HG03045 (cell line): ENCODE measurements around the gene CHKB.
"Not testable (repeated sequence)": the region's sequence is repeated elsewhere in the genome, so short reads cannot be mapped to it uniquely, and the experiment has no call there.

Experiments
- ATAC-seq: cut with Tn5 transposase; IDR thresholded peaks from one replicate; pipeline ENCODE4 v1.9.1; 2021; ENCODE audit warnings: mild to moderate bottlenecking, moderate library complexity; ENCODE audit not compliant: unreplicated experiment

Gene CHKB, protein sequence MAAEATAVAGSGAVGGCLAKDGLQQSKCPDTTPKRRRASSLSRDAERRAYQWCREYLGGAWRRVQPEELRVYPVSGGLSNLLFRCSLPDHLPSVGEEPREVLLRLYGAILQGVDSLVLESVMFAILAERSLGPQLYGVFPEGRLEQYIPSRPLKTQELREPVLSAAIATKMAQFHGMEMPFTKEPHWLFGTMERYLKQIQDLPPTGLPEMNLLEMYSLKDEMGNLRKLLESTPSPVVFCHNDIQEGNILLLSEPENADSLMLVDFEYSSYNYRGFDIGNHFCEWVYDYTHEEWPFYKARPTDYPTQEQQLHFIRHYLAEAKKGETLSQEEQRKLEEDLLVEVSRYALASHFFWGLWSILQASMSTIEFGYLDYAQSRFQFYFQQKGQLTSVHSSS

DNA sequence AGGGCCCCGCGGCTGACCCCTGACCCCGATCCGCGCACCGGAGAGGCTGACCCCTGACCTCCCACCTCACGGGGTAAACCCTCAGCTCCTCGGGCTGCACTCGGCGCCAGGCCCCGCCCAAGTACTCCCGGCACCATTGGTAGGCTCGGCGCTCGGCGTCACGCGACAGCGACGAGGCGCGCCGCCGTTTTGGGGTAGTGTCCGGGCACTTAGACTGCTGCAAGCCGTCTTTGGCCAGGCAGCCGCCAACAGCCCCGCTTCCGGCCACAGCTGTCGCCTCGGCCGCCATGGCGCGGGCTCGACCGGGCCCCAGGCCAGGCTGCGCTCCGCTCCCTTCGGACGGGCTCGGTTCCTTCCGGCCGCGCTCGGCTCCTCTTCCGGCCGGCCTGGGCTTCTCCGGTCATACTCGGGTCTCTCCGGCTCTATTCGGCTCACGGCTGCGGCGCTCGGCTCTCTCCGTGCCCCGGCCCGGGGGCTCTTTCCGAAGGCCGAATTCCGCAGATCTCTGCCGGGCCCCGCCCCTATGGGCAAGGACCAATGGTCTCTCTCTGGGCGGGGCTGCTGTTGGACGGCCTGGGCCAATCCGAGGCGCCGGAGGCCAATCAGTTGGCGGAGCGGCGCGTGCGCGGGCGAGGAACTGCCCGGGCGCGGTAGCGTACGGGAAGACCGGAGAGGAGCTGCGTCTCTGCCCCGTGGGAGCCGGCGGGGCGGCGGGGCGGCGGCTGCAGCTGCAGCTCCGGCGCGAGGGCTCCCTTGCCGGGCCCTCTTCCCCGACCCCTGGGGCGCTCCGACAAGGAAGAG lies at the start of gene CHKB:
CHKB (minus strand) TSS at position 357 of the 801 bp plus-strand sequence; CDS start at position 289, 68 bp downstream.
- peak; percentile 89 for ATAC-seq

DNA sequence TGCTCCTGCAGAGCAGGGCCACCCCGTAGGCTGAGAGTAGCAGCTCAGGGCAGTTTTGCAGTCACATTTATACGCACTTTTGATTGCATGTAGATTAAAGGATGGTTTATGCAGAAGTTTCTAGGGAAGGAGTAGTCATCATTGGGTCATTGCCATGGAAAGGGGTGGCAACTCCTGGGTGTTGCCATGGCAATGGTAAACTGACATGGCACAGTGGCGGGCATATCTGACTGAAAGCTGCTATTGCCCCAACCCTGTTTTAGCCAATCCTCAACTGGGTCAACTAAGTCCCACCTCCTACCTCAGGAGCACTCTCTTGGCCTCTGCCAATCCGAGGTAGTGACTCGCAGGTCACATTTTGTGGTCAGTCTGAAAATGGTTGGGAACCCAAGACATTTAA lies 47.7 kb upstream of the CHKB start:
- no peak for ATAC-seq

DNA sequence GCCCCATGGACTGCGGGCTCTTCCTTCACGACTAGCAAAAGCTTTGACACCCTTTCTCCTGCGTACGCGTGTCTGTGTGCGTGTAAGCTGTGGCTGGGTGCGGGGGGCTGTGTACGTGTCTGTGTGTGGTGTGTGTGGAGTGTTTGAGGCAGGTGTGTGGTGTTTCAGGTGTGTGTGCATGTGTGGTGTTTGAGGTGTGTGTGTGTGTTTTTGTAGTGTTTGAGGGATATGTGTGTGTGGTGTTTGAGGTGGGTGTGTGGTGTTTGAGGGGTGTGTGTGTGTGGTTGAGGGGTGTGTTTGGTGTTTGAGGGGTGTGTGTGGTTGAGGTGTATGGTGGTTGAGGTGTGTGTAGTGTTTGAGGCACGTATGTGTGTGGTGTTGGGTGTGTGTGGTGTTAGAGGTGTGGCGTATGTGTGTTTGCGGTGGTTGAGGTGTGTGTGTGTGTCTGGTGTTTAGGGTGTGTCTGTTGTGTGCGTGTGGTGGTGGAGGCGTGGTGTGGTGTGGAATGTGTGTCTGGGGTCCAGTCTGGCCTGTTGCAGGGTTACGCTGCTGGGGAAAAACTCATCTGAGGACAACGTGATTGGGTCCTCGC lies 46.0 kb upstream of the CHKB start:
- no peak for ATAC-seq

DNA sequence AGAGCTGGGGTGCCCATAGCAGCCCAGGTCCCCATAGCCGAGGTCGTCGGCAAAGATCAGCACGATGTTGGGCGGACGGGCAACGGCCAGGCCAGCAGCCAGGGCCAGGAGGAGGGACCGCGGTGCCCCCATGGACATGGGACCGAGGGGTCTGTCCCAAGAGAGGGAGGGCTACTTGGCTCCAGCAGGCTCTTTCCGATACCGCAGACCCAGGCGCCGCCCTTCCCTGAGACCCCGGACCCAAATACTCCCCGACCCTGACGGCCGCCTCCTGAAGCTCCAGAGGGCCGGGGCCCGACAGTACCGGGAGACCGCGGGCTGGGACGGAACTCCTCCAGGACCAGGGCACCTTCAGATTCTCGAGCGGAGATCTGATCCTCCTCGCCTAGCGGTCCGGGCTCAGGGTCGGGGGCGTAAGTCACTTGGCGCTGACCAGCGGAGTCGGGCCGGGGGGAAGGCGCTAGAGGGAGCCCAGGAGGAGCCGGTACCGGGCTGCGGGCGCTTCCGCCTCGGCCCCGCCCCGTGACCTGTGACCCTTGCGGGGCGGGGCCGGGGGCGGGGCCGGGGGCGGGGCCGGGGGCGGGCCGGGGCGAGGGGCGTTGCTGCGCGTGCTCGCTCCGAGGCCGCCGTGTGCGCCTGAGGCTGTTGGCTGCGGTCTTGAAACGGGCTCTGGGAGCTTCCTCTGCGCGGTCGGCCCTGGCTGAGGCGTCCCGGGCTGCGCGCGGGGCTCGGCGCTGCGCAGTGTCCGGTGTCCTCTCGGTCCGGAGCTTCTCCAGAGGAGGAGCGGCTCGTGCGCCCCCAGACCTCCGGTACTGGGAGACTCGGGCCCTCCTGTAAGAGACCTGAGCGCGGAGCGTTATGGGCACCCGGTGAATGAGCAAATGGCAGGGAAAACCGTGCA lies 45.2 kb upstream of the CHKB start, which contains the start of gene ARSA:
ARSA (minus strand) TSS at position 511 of the 901 bp plus-strand sequence; CDS start at position 138, 373 bp downstream.
- ATAC-seq = peak; percentile 68

DNA sequence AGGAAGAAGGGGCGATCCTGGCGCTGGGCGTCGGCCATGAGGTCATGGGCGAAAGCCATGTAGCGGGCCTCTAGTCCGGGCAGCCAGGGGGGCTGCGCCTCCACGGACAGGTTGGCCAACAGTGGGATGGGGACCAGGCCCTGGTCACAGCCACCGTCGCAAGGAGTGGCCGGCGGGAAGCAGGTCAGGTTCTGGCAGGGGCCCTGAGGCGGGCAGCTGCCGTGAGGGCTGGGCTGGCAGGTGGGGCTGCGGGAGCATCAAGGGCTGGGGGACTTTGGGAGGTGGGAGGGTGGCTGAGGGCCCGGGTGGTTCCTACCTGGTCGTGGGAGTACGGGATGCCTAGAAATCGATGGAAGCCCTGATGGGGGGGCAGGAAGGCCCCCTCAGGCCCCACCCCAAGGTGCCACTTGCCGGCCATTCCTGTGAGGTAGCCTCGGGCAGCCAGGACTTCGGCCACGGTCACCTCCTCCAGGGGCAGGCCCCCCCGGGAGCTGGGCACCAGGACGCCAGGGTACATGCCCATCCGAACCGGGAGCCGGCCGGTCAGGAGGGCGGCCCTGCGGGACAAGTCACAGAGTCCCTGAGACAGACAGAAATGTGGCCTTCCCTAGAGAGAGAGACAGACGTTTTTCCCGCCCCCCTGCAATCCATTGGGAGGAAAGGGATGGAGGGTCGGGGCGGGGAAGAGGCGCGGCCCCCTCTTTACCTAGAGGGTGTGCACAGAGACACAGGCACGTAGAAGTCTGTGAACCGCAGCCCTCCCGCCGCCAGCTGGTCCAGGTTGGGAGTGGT lies 44.4 kb upstream of the CHKB start:
- no peak for ATAC-seq

DNA sequence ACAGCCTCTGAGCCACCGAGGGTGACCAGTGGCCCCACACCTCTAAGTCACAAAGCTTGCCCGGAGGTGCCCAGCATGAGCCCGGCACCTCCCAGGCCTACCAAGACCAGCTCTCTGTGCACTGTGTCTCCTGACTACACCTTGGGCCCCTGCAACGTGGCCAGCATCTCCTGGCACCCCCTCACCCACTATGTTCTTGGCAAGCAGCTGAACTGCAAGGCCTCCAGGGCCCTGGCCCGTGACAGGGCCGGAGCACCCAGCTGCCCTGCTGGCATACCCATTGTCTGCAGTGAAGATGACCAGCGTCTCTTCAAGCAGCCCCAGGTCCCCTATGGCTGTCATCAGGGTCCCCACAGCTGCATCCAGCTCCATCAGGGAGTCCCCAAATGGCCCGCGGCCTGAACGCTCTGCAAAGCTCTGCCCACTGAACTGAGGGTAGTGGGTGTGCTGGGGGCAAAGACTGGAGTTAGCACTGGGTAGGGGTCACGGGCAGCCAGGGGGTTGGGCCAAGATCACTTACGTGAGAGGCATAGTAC lies 43.7 kb upstream of the CHKB start:
- no peak for ATAC-seq

DNA sequence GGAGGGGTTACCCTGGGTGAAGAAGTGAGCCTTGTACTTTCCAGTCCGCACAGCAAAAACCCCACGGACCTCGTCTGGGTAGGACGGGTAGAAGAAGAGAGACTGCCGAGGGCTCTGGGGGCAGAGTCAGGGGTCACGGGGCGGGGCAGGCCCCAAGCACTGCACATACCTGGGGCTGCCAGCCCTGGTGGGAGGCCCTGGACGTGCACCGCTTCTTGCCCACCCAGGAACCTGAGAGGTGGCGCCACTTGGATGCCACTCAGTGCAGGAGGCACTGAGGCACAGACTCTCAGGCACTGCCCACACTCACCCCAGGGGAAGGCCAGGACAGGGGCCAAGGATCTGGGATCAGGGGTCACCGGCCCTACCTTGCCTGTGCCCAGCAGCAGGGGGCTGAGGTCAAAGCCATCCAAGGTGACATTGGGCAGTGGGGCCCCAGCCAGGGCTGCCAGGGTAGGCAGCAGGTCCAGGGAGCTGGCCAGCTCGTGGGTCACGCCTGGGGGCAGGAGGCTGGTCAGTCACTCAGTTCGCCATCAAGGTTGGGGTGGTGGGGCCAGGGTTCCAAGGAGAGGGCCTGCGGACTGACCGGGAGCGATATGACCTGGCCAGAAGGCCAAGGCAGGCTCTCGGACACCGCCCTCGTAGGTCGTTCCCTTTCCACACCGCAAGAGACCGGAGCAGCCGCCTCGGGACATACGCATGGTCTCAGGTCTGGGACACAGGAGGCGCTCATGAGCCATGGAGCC lies 43.1 kb upstream of the CHKB start:
- ATAC-seq = no peak

DNA sequence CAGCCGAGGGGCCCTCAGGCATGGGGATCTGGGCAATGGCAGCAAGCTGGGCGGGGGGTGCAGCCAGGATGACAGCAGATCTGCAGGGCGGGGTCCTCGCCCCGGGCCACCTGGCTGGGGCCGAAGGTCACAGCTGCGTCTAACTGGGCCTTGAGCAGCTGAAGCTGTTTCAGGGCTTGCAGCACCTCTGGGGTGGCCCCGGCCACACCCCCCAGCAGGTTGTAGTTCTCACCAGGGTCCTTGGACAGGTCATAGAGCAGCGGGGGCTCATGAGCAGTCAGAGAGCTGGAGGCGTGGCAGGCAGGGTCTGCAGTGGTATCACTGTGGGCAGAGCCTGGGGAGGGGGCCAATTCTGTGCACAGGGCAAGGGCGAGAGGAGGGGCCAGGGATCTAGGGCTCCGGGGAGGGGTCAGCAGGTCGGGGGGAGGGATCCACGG lies 42.5 kb upstream of the CHKB start:
- no peak for ATAC-seq

DNA sequence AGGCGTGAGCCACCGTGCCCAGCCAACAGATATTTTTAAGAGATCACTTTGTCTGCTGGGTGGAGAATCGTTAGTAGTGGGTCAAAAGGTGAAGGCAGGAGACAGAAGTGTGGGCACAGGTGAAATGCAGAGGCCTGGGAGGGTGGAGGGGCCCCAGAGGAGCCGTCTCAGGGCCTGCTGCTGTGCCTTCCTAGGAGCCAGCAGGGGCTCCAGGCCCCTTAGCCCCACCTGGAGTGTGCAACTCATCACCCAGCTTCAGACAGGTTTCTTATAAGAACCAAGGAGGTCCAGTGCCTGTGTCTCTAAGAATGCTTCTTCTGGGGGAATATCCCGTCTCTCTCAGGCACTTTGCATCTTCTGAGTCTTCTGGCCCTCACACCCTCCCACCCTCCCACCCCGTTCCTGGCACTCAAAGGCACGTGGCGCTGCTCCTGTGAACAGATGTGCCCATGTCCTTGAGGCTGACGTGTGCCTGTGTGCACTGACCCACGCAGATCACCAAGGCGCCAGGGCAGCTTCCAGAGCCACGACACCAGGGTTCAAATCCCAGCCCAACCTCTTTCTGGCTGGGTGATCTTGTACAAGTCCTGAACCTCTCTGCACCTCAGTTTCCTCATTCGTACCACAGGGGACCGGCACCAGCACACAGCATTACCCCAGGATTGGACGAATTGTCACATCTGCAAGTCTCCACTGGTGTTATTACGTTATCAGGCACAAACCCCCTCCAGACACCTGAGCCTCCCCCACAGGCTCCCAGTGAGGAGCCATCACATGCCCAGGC lies 41.9 kb upstream of the CHKB start:
- ATAC-seq = no peak

DNA sequence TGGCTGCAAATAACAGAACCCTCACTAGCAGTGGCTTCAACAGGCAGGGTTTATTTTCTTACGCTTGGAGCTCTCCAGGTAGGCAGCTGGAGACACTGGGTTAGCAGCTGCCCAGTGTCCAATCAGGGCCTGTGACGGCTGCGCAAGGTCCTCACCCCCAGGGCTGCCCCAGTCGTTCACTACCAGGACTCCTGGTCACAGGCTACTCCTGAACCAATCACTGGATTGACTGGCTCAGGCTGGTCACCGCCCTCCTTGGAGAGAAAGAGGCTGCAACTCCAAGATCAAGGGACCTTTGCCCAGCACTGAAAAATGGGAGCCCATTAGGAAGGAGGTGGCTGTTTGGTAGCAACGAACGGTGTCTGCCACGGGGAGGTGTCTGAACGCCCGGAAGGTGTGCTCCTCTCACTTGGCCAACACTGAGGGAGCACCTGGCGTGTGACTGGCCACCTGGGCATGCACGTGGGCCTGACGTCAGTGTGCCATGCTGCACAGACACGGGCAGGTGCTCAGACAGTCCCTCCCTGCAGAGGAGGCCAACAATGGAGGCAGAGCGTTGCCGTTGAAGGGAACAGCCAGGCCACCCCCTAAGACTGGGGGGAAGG lies 40.2 kb upstream of the CHKB start:
- no peak for ATAC-seq

DNA sequence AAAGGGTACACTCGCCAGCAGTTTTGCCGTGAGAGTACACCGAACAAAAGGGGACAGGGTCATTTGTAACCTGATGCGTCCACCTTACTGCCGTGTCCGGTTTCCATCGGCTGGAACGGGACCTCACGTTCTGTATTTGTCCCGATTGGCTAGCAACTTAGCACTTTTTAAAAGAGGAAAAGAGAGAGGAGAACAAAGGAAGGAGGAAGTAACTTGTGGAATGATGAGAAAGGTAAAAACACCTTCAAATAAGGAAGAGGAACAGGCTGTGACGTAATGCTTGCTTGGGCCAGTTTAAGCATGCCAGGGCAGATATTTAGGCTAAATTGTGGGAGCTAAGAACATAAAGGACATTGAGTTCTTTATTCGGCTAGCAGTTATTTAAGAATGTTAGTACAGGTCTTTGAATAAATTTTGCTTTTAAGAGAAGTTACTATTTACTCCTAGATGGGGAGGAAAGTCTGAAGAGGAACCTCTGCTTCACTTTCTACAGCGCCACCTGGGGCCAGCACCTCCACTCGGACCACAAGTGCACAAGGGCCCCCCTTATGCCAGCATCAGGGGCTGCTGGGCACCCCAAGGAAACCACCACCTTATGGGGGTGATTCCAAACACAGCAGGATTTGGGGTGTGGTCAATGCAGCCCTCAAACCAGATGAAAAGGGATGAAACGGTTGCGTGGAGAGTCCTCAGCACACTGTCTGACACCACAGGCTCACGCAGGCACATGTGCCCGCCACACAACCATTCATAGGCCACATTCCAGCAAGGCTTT lies 39.5 kb upstream of the CHKB start:
- no peak for ATAC-seq

DNA sequence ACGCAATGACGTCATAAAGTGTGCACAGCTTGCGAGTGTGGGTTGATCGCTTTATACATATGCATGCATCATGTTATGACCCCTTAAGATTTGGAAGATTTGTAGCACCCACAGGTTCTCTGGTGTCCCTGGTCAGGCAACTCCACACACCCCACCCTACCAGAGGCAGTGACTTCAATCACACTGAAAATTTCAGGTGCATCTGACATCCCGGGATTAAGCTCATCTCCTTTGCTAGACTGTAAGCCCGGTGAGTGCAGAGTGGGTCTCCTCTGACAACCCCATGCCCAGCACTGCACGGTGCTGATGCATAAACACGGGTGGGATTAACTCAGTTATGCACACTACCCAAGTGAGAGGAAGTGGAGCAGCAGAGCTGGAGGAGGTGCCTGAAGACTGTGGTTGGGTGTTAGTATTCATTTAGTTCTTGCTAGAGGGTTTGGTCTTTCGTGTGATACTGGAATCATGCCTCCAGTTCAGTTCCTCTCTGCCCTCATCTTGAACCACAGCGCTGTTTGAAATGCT lies 38.8 kb upstream of the CHKB start:
- peak; percentile 27 for ATAC-seq

DNA sequence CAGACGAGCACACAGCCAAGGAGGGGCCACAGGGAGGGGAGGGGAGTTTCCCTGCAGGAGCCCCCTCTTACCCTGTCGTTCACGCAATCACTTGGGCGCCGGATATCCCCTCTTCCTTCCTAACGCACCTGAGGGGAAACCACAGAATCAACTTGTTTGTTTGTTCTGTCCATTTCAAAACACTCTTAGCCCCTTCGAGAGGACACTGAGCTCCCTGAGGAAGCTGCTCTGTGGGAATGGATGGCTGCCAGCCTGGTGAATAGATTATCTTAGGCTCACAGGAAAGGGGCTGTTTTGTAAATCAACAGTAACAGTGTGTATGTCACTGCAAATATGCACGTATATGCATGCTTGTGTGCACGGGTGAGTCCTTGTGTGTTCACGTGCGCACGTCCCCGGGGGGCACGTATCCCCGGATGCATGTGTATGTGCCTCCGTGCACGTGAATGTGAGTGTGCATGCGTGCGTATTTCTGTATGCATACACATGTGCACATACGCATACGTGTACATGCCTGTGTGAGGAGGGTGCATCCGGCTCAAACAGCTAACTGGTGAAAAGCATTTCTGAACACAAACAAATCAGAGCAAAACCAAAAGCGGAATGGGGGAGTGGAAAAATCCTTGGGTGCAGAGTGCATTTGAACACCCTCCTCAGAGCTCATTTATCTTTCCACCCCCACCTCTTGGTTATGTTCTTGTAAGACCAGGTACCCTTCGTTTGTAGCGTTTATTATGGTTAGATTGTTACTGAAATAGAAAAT lies 38.1 kb upstream of the CHKB start:
- peak; percentile 58 for ATAC-seq

DNA sequence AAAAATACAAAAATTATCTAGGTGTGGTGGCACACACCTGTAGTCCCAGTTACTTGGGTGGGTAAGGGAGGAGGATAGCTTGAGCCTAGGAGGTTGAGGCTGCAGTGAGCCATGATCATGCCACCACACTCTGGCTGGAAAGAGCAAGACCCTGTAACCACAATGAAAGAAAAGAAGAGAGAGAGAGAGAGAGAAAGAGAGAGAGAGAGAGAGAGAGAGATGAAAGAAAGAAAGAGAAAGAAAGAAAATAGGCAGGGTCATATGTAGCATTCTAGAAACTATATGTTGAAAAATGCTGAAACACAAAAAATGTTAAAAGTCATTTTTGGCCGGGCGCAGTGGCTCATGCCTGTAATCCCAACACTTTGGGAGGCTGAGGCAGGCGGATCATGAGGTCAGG lies 31.6 kb upstream of the CHKB start:
- not testable (repeated sequence) for ATAC-seq

DNA sequence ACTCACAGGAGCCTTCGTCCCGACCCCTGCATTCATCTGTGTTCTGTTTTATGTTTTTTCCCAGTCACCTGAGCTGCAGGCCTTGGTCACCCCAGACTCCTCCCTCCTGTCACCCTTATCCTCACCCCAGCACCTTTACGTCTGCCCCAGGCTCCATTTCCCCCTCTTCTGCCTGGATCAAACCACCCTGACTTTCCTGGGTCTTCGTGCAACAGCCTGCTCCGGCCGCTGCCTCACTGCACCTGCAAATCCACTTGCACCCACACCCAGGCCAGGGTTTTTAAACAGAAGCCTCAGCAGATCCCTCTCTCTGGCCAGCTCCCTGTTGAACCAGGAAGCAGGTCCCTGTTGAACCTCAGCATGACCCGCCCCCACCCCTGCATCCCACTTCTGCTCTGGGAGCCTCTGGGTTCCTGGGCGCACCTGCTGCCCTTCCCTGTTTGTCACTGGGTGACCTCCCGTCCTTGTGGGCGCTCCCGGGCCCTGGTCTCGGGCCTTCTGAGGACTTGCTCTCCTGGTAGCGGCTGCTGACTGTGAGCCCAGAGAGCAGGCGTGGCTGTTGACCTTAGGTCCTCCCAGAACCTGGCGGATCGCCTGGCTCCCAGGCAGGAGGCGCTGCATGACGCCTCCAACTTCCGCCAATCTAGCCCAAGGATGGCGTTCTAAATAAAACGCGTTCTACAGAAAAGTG lies 30.8 kb upstream of the CHKB start:
- ATAC-seq = no peak
